Measurements from ENCODE around the gene IL13. TPM values are rescaled to one million over a fixed set of nuclear protein-coding genes. Genes with fewer than 3 reads are reported as not detected.

Gene IL13
- total RNA-seq, 2 experiments from 2014 or later = 0.24 to 0.49 TPM

GRCh38 chr5:132667309-132667708 is 9.3 kb downstream of the IL13 start:
- Mint-ChIP-seq H3K4me3 (no peak overlapping the region), H3K9me3 (no peaks in the 10 kb centered on the region), H3K4me1 (ENCODE audit: low read depth) (peaks cover 13% of the 10 kb centered on the region), H3K27me3 (ENCODE audit: low read depth) (no peaks in the 10 kb centered on the region), H3K27ac (no peak overlapping the region), H3K36me3 (ENCODE audit: low read depth) (no peaks in the 10 kb centered on the region)
- DNase-seq = no peak
- CTCF ChIA-PET = no interaction called here
- intact Hi-C loops (cut with micrococcal nuclease) = no loop called here

GRCh38 chr5:132667761-132668705 is 10.1 kb downstream of the IL13 start:
- H3K4me3 Mint-ChIP-seq = no peak overlapping the region
- H3K9me3 Mint-ChIP-seq = no peaks in the 10 kb centered on the region
- DNase-seq = no peak
- H3K27ac Mint-ChIP-seq = no peak overlapping the region
- intact Hi-C loops (cut with micrococcal nuclease) = no loop called here
- CTCF ChIA-PET = no interaction called here
- no peaks in the 10 kb centered on the region for H3K36me3 Mint-ChIP-seq (ENCODE audit: low read depth)
- H3K27me3 Mint-ChIP-seq (ENCODE audit: low read depth) = no peaks in the 10 kb centered on the region
- peaks cover 11% of the 10 kb centered on the region for H3K4me1 Mint-ChIP-seq (ENCODE audit: low read depth)

GRCh38 chr5:132668706-132669454 is 10.9 kb downstream of the IL13 start:
- intact Hi-C loops (cut with micrococcal nuclease) = no loop called here
- H3K27me3 Mint-ChIP-seq (ENCODE audit: low read depth) = no peaks in the 10 kb centered on the region
- no peaks in the 10 kb centered on the region for H3K36me3 Mint-ChIP-seq (ENCODE audit: low read depth)
- H3K4me3 Mint-ChIP-seq = no peak overlapping the region
- no peak overlapping the region for H3K27ac Mint-ChIP-seq
- CTCF ChIA-PET = no interaction called here
- no peaks in the 10 kb centered on the region for H3K9me3 Mint-ChIP-seq
- peaks cover 4% of the 10 kb centered on the region for H3K4me1 Mint-ChIP-seq (ENCODE audit: low read depth)
- no peak for DNase-seq

GRCh38 chr5:132669455-132669820 is 11.5 kb downstream of the IL13 start:
- H3K4me1 Mint-ChIP-seq (ENCODE audit: low read depth) = peaks cover 3% of the 10 kb centered on the region

GRCh38 chr5:132669966-132670882 is 12.3 kb downstream of the IL13 start:
- CTCF ChIA-PET = no interaction called here
- no peak for DNase-seq
- H3K4me3 Mint-ChIP-seq = no peak overlapping the region
- intact Hi-C loops (cut with micrococcal nuclease) = no loop called here
- no peaks in the 10 kb centered on the region for H3K27me3 Mint-ChIP-seq (ENCODE audit: low read depth)
- H3K27ac Mint-ChIP-seq = no peak overlapping the region
- peaks cover 3% of the 10 kb centered on the region for H3K4me1 Mint-ChIP-seq (ENCODE audit: low read depth)
- H3K36me3 Mint-ChIP-seq (ENCODE audit: low read depth) = no peaks in the 10 kb centered on the region
- H3K9me3 Mint-ChIP-seq = no peaks in the 10 kb centered on the region

More at GRCh38 chr5:132669455-132669820, 11.5 kb downstream of the IL13 start:
- Mint-ChIP-seq H3K4me3 (no peak overlapping the region), H3K9me3 (no peaks in the 10 kb centered on the region), H3K27ac (no peak overlapping the region), H3K36me3 (ENCODE audit: low read depth) (no peaks in the 10 kb centered on the region), H3K27me3 (ENCODE audit: low read depth) (no peaks in the 10 kb centered on the region)
- CTCF ChIA-PET = no interaction called here
- DNase-seq = no peak
- intact Hi-C loops (cut with micrococcal nuclease) = no loop called here

- intact Hi-C loops (cut with micrococcal nuclease) = no loop called here
- H3K27ac Mint-ChIP-seq = no peak overlapping the region
- peaks cover 3% of the 10 kb centered on the region for H3K4me1 Mint-ChIP-seq (ENCODE audit: low read depth)
- H3K27me3 Mint-ChIP-seq (ENCODE audit: low read depth) = no peaks in the 10 kb centered on the region
- no peak for DNase-seq
- no peaks in the 10 kb centered on the region for H3K9me3 Mint-ChIP-seq
- H3K36me3 Mint-ChIP-seq (ENCODE audit: low read depth) = no peaks in the 10 kb centered on the region
- CTCF ChIA-PET = no interaction called here
- no peak overlapping the region for H3K4me3 Mint-ChIP-seq
Measured at GRCh38 chr5:132671000-132671399, 13.0 kb downstream of the IL13 start.

GRCh38 chr5:132673488-132673887 is 15.5 kb downstream of the IL13 start:
- CTCF ChIA-PET = interaction anchor here (0.9 kb wide), 1 partner anchor 146 kb away, joined by 3 read pairs; no protein-coding TSS in a partner anchor
- Mint-ChIP-seq H3K4me1 (ENCODE audit: low read depth) (peaks cover 3% of the 10 kb centered on the region), H3K4me3 (no peak overlapping the region), H3K9me3 (no peaks in the 10 kb centered on the region), H3K36me3 (ENCODE audit: low read depth) (no peaks in the 10 kb centered on the region), H3K27me3 (ENCODE audit: low read depth) (no peaks in the 10 kb centered on the region), H3K27ac (no peak overlapping the region)
- intact Hi-C loops (cut with micrococcal nuclease) = no loop called here
- DNase-seq = no peak

- H3K9me3 Mint-ChIP-seq = no peaks in the 10 kb centered on the region
- CTCF ChIA-PET = interaction anchor here (0.7 kb wide), 1 partner anchor 34 kb away, joined by 3 read pairs; no protein-coding TSS in a partner anchor
- no peaks in the 10 kb centered on the region for H3K36me3 Mint-ChIP-seq (ENCODE audit: low read depth)
- H3K27ac Mint-ChIP-seq = no peak within 1 kb of the TSS
- no peak for DNase-seq
- no peak within 1 kb of the TSS for H3K4me3 Mint-ChIP-seq
- intact Hi-C loops (cut with micrococcal nuclease) = no loop called here
- peaks cover 3% of the 10 kb centered on the region for H3K4me1 Mint-ChIP-seq (ENCODE audit: low read depth)
- no peaks in the 10 kb centered on the region for H3K27me3 Mint-ChIP-seq (ENCODE audit: low read depth)
Measured at GRCh38 chr5:132673939-132674630, 16.1 kb downstream of the IL13 start, which contains the start of gene IL4. Gene IL4, plus strand, starts transcription at chr5:132673989. Its CDS starts 62 bp downstream, at chr5:132674051.

GRCh38 chr5:132674671-132675506 is 16.9 kb downstream of the IL13 start:
- intact Hi-C loops (cut with micrococcal nuclease) = no loop called here
- no peaks in the 10 kb centered on the region for H3K36me3 Mint-ChIP-seq (ENCODE audit: low read depth)
- H3K4me3 Mint-ChIP-seq = no peak overlapping the region
- H3K9me3 Mint-ChIP-seq = no peaks in the 10 kb centered on the region
- CTCF ChIA-PET = interaction anchor here (0.5 to 2.1 kb wide), 4 partner anchors 33 to 149 kb away, joined by 3 to 7 read pairs (median 4); no protein-coding TSS in a partner anchor
- H3K4me1 Mint-ChIP-seq (ENCODE audit: low read depth) = peaks cover 3% of the 10 kb centered on the region
- H3K27ac Mint-ChIP-seq = no peak overlapping the region
- H3K27me3 Mint-ChIP-seq (ENCODE audit: low read depth) = no peaks in the 10 kb centered on the region
- no peak for DNase-seq

GRCh38 chr5:132675936-132676689 is 18.1 kb downstream of the IL13 start:
- DNase-seq = no peak
- H3K27ac Mint-ChIP-seq = no peak overlapping the region
- CTCF ChIA-PET = interaction anchor here (2.1 kb wide), 1 partner anchor 150 kb away, joined by 7 read pairs; no protein-coding TSS in a partner anchor
- H3K27me3 Mint-ChIP-seq (ENCODE audit: low read depth) = no peaks in the 10 kb centered on the region
- H3K9me3 Mint-ChIP-seq = no peaks in the 10 kb centered on the region
- no peak overlapping the region for H3K4me3 Mint-ChIP-seq
- peaks cover 3% of the 10 kb centered on the region for H3K4me1 Mint-ChIP-seq (ENCODE audit: low read depth)
- H3K36me3 Mint-ChIP-seq (ENCODE audit: low read depth) = no peaks in the 10 kb centered on the region
- intact Hi-C loops (cut with micrococcal nuclease) = no loop called here
